ENCODE measurements around the gene ZBTB8OS.

Gene ZBTB8OS

DNA sequence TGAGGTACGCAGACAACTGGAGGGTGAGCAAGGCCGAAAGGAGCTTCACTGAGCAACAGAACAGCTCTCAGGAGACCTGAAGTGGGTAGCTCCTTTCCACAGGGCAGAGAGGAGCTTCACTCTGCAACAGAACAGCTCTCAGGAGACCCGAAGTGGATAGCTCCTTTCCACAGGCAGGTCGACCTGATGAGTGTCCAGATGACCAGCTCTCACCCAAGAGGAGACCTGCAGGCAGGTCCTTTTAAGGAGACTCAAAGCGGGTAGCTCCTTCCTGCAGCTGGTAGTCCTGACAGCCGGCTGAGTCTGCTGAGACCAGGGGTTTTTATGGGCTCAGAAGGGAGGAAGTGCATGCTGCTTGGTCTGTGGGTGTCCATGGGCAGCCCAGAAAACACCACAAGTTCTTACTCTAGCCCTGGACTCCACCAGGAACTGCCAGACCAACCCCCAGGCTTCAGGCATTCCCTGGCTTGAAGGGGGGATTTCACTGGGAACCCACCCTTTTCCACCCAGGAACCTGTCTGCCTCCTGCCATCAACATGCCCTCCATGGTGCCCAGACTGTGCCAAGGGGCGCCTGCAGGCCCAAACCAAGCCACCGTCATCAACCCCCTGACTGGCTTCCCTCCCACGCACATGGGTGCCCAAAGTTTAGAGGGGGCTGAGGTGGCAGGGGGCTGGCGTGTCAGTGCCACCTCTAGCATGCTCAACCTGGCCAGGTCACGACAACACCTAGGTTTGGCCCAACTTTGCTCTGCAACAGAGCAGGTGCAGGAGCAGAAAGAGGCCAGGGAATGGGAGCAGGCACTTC is 43.6 kb downstream of the ZBTB8OS start:
- DNase-seq: no peak

DNA sequence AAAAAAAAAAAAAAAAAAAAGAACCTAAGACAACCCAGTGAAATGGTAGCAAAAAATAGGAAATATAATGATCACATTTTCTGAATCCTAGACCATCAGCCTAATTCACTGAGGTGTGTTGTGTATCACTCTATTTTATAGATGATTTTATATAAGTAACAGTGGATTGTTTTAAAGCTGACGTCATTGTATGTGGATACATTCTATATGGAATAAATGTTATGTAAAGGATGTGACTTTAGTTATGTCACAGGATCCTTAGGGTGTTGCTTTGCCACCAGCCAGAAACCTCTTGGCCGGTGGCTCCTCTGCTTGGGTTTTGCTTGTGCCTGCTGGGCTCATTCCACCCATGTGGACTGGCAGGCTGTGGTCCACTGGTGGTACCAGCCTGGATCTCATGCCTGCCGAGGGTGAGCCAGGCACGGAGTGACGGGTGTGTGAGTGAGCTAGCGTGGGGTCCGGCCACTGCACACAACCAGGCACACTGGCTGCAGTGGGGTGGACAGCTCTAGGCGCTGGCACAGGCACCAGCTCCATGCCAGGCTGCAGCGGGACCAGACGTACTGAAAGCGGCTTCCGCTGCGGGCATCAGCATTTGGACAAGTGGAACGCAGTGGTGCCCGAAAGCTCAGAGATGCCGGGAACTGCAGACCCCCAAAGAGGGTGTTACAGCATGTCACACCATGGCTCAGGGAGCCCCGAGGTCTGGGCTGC is 44.5 kb downstream of the ZBTB8OS start:
- no peak for DNase-seq

DNA sequence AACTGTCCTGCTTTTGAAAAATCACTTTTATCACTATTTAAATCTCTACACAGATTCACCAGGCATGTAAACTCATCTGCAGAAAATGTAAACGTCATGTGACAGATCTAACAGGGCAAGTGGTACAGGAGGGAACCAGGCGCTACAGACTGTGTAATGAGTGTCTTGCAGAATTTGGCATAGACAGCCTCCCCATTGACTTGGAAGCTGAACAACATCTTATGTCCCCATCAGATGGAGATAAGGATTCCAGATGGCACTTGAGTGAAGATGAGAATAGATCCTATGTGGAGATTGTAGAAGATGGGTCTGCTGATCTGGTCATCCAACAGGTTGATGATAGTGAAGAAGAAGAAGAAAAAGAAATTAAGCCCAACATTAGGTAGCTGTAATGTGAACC is 50.3 kb downstream of the ZBTB8OS start:
- no peak for DNase-seq

DNA sequence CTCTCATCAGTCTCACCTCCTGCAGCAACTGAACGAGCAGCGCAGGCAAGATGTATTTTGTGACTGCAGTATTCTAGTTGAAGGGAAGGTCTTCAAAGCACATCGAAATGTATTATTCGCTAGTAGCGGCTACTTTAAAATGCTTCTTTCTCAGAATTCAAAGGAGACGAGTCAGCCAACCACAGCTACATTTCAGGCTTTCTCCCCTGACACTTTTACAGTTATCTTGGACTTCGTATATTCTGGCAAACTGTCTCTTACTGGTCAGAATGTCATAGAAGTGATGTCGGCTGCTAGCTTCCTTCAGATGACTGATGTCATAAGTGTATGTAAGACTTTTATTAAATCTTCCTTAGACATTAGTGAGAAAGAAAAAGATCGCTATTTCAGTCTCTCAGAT is 57.4 kb downstream of the ZBTB8OS start:
- no peak for DNase-seq

DNA sequence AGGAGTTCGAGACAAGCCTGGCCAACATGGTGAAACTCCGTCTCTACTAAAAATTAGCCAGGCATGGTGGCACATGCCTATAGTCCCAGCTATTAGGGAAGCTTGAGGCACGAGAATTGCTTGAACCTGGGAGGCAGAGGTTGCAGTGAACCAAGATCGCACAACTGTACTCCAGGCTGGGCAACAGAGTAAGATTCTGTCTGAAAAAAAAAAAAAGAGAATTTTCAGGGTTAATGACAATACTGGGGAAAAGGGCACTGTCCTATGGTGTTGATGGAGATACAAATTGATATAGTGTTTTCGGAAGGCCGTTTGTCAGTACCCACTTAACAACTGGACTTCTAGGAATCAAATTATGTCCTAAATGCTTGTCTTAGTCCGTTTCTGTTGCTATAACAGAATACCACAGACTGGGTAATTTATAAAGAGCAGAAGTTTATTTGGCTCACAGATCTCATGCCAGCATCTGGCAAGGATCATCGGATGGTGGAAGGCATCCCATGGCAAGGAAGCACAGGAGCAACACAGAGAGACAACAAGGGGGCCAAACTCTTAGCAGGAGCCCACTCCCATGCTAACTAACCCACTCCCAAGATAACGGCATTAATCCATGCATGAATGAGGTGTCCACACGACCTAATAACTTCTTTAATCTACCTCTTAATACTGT is 69.9 kb downstream of the ZBTB8OS start:
- no peak for DNase-seq

Data from GF-D8 (cell line).